Hindlimb muscle (tissue), 1 donor: Measurements from ENCODE around the gene CA11. TPM values are rescaled to one million over a fixed set of nuclear protein-coding genes. Genes with fewer than 3 reads are reported as not detected.
"Not testable (repeated sequence)": the region's sequence is repeated elsewhere in the genome, so short reads cannot be mapped to it uniquely, and the experiment has no call there.

ENCODE experiments used
- DNase-seq: peaks from one replicate; pipeline ENCODE4 v3.0.0-alpha.2; 2013
- polyA plus RNA-seq: library from polyadenylated mRNA; unstranded; fragments of 120-200 nt; gene quantifications from one replicate; pipeline ENCODE4 v1.2.1, GENCODE V29; 2013; ENCODE audit not compliant: insufficient read length

CA11 gene
- polyA plus RNA-seq, 1 donor = 7.8 TPM

DNA sequence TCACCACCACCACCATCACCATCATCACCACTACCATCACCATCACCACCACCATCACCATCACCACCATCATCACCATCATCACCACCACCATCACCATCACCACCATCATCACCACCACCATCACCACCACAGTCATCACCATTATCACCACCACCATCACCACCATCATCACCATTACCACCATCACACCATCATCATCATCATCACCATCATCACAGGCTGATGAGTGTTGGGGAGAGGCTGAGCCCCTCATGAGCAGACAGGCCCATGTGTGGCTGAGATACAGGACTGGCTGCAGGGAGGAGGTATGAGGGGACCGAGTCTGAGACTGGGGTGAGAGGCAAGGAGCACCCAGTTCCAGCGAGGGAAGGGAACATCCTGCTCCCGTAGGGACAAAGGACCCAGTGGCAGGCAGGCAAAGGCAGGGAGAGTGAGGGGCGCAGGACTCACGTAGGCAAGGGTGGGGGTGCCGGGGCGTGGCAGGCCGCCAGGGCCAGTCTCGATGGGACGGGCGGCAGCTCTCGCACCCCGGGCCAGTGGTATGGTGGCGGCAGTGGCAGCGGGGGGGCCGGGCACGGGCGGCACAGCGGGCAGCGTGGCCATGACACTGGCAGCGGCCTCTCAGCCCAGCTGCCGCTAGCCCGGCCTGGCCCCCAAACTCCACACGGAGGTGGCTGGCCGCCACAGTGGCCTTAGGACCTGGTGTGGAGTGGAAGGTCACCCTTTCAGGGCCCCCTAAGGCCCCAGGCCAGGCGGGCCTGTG, 24.1 kb upstream of the CA11 start:
- no peak for DNase-seq

DNA sequence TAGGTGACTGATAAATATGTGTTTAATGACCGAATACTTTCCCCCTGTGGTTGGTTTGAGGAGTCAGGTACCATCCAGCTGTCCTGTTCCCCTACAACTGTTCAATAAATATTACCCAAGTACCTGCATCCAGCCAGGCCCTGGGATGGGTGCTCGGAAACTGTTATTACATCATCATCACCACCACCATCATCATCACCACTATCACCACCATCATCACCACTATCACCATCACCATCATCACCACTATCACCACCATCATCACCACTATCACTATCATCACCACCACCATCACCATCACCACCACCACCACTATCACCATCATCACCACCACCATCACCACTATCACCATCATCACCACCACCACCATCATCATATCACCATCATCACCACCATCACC, 22.8 kb upstream of the CA11 start:
- DNase-seq = no peak

DNA sequence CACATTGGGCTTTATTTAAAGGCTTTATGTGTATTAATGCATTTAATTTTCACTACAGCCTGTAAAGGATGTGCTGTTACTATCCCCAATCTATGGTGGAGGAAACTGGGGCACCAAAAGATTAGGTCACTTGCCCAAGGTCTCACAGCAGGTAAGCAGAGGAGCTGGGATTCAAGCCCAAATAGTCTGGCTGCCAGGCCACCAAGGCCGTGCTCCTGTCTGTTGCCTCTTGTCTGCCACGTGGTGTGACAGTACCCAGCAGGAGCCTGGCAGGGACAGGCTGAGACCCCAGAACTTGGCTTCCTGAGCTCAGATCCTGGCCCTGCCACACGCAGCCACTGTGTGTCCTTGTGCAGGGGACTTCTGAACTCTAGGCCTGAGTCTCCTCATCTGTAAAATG, 22.3 kb upstream of the CA11 start:
- DNase-seq = no peak

GRCh38 chr19:48665786-48666185, 19.8 kb upstream of the CA11 start:
- DNase-seq = no peak

- DNase-seq = no peak
Measured at GRCh38 chr19:48664476-48664875, 18.5 kb upstream of the CA11 start.

- no peak for DNase-seq
Measured at GRCh38 chr19:48663667-48664066, 17.7 kb upstream of the CA11 start.

DNA sequence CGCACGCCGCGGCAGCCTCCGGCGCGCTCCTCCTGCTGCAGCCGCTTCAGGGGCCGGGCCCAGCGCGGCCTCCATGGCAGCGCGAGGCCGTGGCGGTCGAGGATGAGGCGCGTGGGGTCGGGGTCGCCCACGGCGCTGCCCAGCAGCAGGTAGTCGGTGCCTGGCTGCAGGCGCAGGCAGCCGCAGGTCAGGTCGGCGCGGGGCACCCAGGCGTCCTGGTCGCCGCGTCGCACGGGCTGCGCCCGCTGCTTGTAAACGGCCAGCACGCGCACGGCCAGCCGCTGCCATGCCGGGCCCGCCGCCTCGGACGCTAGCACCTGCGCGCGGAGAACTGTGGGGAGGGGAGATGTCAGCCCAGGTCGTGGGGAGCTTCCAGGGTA, 15.7 kb upstream of the CA11 start:
- DNase-seq = no peak

GRCh38 chr19:48660852-48661710, 15.1 kb upstream of the CA11 start:
- peak; percentile 80 for DNase-seq

GRCh38 chr19:48659768-48660167, 13.8 kb upstream of the CA11 start:
- DNase-seq = no peak

DNA sequence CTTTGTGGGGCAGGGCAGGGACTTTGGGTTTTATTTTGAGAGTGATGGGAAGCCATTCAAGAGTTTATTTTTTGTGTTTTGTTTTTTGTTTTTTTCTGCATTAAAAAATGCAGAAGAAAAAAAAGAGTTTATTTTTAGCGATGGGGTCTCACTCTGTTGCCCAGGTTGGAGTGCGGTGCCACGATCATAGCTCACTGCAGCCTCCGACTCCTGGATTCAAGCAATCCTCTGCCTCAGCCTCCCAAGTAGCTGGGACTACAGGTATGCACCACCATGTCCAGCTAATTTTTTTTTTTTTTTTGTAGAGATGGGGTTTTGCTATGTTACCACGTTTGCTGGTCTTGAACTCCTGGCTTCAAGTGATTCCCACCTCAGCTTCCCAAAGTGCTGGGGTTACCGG, 12.5 kb upstream of the CA11 start:
- DNase-seq = no peak

- not testable (repeated sequence) for DNase-seq
Measured at GRCh38 chr19:48657828-48658227, 11.8 kb upstream of the CA11 start.

GRCh38 chr19:48656840-48657474, 11.0 kb upstream of the CA11 start:
- DNase-seq = no peak

DNA sequence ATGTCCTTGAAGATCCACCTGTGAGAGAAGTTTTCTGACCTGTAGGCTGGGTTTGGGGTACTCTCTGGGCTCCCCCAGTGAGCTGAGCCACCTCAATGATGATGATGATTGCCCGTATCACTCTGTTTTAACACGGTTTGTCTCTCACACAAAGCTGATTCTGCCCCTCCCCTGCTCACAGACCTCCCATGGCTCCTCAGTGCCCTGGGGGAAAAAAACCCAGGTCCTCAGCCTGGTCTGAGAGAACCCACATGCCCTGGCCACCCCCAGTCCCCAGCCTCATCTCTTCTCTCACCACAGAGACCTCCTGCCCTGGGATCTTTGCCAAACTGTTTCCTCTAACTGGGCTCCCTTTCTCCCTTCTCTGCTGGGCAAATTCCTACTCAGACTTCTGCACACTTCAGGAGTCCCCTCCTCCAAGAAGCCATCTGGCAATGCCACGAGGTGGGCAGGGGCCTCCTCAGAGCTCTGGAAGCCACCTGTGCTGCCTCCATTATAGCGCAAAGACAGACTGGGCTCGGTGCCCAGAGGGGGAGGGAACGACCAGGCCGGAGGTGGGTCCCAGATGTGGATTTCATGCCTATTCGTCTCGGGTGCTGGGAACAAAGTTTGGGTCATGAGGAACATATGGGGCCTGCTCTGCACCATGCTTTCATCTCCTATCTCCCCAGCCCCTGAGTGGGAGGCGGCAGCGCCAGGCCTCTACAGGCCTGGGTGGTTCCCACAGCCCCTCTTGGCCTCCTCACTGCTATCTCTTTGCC, 8.5 kb upstream of the CA11 start:
- no peak for DNase-seq

- no peak for DNase-seq
Measured at GRCh38 chr19:48651683-48652048, 5.7 kb upstream of the CA11 start.

DNA sequence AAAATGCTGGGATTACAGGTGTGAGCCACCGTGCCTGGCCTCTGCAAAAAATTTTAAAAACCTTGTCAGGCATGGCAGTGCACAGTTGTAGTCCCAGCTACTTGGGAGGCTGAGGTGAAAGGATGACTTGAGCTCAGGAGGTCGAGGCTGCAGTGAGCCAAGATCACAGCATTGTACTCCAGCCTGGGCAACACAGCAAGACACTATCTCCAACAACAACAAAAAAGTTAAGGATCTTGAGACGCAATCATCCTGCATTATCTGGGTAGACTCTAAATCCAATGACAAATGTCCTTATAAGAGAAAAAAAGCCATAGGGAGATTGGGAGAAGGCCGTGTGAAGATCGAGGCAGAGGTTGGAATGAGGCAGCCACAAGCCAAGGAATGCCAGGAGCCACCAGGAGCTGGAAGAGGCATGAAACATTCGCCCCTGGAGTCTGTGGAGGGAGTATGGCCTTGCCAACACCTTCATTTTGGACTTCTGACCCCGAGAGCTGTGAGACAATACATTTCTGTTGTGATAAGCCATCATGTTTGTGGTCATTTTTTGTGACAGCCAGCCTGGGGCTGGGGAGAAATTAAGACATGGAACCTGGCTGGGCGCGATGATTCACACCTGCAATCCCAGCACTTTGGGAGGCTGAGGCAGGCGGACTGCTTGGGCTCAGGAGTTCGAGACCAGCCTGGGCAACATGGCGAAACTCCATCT, 5.1 kb upstream of the CA11 start:
- no peak for DNase-seq

DNA sequence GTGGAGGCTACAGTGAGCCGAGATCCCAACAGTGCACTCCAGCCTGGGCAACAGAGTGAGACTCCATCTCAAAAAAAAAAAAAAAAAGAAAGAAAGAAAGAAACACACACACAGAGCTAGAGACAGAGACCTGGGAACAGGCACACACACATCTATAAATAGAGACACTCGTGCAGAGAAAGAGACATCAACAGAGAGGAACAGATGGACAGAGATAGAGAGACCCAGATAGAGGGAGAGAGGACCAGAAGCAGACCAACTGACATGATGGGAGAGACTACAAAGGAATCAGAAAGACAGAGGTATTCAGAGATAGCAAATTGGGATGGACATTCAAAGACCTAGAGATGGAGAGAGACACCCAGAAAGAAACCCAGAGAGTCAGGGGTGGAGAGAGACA, 2.1 kb upstream of the CA11 start:
- DNase-seq = no peak

DNA sequence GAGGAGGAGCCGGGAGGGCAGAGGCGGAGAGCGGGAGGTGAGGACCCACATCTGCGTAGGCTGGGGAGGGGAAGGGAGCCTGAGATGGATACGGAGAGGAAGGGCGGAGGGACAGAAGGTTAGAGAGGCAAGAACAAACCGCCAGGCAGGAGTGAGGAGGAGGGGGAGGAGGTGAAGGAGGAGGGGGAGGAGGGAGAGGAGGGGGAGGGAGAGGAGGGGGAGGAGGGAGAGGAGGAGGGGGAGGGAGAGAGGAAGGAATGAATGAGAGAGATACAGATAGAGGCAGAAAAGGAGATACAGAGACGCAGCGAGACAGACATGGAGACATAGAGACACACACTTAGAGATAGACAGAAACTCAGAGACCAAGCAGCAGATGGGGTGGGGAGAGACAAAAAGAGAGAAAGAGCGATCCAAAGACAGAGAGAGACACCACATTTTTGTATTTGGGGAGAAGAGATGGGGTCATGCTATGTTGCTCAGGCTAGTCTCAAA, 782 bp upstream of the CA11 start:
- DNase-seq = no peak

DNA sequence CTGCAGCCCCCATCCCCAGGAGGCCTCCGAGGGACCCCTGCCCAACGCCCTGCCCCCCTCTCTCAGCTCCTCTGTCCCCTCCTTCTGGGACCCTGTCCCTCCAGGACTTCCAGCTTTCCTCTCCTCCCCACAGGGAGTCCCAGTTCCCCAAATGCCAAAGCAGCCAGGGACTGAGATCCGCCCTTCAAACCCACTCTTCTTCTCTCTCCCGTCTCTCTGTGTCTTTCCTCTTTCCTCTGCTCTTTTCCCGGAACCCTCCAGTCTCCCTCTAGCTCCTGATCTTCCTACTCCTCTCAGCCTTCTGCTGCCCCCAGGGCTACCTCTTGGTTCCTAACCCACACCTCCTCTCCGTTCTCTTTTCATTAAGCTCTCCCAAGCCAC, 377 bp downstream of the CA11 start:
- no peak for DNase-seq

GRCh38 chr19:48644839-48645619, 958 bp downstream of the CA11 start:
- DNase-seq = peak; percentile 83

DNA sequence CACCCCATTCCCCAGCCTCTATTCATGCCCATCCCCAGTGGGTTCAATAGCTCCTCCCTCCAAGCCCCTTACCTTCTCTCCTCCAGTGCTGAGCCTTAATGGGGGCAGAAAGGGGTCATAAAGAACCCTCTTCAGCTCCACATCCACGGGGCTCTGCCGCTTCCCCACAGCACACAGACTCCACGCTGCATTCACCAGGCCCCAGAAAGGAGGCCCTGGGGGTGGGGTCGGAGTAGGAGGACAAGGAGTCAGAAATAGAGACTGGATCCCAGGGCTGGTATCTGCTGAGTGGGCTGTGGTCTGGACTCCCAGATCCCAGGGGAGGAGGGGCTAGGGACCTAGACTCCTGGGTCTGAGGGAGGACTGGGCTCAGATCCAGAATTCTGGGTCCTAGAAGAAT, 1.6 kb downstream of the CA11 start:
- DNase-seq = no peak

DNA sequence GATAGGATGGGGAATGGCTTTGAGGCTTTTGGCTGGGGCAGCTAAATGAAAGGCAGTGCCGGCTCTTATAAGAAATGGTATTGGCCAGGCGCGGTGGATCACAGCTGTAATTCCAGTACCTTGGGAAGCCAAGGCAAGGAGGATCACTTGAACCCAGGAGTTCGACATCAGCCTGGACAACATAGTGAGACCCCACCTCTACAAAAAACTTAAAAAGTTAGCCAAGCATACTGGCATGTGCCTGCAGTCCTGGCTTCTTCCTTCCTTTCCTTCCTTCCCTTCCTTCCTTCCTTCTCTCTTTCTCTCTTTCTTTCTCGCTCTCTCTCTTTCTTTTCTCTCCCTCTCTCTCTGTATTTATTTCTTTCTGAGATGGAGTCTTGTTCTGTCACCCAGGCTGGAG, 3.1 kb downstream of the CA11 start:
- DNase-seq = no peak
